ENCODE data around the gene PLA2G4E. TPM values are rescaled to one million over a fixed set of nuclear protein-coding genes. Genes with fewer than 3 reads are reported as not detected.

PLA2G4E gene, protein sequence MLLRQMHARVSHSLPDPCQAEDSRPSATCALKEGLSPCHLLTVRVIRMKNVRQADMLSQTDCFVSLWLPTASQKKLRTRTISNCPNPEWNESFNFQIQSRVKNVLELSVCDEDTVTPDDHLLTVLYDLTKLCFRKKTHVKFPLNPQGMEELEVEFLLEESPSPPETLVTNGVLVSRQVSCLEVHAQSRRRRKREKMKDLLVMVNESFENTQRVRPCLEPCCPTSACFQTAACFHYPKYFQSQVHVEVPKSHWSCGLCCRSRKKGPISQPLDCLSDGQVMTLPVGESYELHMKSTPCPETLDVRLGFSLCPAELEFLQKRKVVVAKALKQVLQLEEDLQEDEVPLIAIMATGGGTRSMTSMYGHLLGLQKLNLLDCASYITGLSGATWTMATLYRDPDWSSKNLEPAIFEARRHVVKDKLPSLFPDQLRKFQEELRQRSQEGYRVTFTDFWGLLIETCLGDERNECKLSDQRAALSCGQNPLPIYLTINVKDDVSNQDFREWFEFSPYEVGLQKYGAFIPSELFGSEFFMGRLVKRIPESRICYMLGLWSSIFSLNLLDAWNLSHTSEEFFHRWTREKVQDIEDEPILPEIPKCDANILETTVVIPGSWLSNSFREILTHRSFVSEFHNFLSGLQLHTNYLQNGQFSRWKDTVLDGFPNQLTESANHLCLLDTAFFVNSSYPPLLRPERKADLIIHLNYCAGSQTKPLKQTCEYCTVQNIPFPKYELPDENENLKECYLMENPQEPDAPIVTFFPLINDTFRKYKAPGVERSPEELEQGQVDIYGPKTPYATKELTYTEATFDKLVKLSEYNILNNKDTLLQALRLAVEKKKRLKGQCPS
- total RNA-seq = 0.52 TPM

DNA sequence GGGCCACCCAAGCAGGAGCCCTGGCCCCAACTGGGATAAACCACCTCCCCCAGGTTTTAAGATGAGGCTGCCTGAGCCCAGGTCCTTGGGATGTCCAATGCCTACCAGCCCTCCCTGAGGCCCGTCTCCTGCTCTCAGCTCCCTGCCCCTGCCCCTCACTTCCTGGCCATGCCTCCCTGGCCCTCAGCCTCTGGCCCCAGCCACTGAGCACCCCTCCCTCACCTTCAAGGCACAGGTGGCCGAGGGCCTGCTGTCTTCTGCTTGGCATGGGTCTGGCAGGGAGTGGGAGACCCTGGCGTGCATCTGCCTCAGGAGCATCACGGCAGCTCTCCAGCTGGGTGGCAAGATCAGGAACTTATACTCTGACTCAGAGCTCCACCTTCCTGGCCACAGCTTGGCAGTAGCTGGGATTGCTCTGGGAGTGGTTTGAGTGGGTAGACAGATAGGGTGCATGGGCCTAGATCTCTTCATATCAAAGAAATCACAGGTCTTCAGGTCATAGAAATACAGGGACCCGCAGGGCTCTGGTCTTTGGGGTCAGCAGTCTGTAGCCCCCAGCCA, at the start of gene PLA2G4E:
Gene PLA2G4E (minus strand): TSS at position 330 of the 561 bp plus-strand sequence. CDS start 12 bp downstream, at position 318.
- H3K4me3 ChIP-seq (ENCODE audit: low read length in 3 of 3) = no peak within 1 kb of the TSS
- no peaks in the 10 kb centered on the region for H3K36me3 ChIP-seq (ENCODE audit: control insufficient read depth in 3 of 3, insufficient read depth in 3 of 3, low read length in 3 of 3)
- H3K27me3 ChIP-seq (ENCODE audit: control insufficient read depth in 3 of 3, insufficient read depth in 3 of 3, low read length in 3 of 3) = no peaks in the 10 kb centered on the region
- peak within 1 kb of the TSS in 1 of 3 donors; percentile 20 for H3K9ac ChIP-seq (ENCODE audit: low read depth in 1 of 3, low read length in 3 of 3)
- peaks cover 43 to 63% (median 47%) of the 10 kb centered on the region in 3 donors for H3K4me1 ChIP-seq (ENCODE audit: control insufficient read depth in 3 of 3, insufficient read depth in 3 of 3, low read length in 3 of 3)
- no peaks in the 10 kb centered on the region for H3K9me3 ChIP-seq (ENCODE audit: control insufficient read depth in 3 of 3, low read length in 3 of 3)
- peak within 1 kb of the TSS; percentile 92 for H3K27ac ChIP-seq (ENCODE audit: low read depth, low read length)

DNA sequence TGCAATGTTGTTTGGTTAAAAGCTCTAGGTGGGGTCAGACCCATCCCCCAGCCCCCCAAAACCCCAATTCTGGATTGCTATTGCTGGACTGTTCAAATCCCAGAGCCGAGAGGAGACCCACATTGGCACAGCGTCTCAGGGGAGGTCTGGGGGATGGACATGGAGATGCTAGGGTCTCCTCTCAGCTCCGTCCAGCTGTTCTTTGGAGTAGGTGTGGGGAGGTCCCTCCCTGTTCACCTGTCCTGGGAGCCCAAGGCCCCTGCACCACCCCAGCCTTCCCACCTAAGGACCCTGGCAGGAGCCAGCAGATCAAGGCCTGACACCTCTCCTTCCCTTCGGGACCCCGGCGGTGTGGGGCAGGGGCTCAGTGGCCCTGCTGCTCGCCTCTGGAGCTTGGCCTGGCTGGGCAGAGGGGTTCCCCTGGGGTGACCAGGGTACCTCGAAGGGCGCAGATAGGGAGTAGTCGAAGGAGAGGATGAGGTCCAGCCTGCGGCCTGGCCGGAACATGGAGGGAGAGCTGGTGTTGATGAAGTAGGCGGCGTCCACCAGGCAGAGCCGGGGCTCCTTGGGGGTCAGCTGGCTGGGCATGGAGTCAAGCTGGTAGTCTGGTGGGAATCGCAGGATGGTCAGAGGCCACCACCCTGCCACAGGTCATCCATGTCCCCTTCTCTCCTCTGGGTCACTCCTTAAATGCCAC, 49.6 kb upstream of the PLA2G4E start:
- no peak overlapping the region for H3K27ac ChIP-seq (ENCODE audit: low read depth, low read length)
- H3K9me3 ChIP-seq (ENCODE audit: control insufficient read depth in 3 of 3, low read length in 3 of 3) = no peaks in the 10 kb centered on the region
- no peak overlapping the region for H3K9ac ChIP-seq (ENCODE audit: low read depth in 1 of 3, low read length in 3 of 3)
- H3K4me3 ChIP-seq (ENCODE audit: low read length in 3 of 3) = no peak overlapping the region
- peaks cover 0 to 2% (median 0%) of the 10 kb centered on the region in 3 donors for H3K27me3 ChIP-seq (ENCODE audit: control insufficient read depth in 3 of 3, insufficient read depth in 3 of 3, low read length in 3 of 3)
- peaks cover 0 to 9% (median 6%) of the 10 kb centered on the region in 3 donors for H3K4me1 ChIP-seq (ENCODE audit: control insufficient read depth in 3 of 3, insufficient read depth in 3 of 3, low read length in 3 of 3)
- no peaks in the 10 kb centered on the region for H3K36me3 ChIP-seq (ENCODE audit: control insufficient read depth in 3 of 3, insufficient read depth in 3 of 3, low read length in 3 of 3)

DNA sequence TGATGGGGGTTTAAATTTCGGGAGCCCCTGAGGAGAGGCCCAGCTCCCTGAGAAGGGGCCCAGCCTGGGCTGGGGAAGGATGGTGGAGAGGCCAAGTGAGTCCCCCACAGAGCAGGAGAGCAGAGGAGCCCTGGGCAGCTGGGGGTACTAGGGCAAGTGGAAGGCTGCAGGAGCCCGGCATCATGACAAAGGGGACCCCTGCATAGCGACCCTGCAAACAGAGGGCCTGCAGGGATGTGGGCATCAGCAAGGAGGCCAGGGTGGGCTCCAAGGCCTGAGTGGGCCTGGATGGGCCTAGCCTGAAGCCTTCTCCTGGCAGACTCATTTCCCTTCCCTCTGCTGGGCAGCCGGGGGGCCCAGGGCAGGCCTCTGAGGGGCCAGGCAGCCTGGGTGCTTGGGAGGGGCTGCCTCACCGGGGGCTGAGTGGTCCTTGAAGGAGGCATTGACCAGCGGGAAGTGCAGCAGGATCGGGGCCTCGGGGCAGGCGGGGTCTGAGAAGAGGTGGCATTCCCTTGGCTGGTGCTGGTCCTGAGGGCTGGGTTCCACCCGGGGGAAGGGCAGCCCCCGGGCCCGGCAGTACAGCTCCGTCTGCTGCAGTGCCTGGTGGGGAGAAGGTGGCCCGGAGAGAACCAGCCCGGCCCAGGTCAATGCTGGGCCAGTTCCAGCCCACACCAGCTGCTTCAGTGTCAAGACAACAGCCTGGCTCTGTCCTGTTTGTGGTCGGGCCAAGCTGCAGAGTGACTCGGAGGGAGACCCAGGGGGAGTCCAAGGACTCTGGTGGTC, 48.8 kb upstream of the PLA2G4E start:
- no peak overlapping the region for H3K4me3 ChIP-seq (ENCODE audit: low read length in 3 of 3)
- H3K4me1 ChIP-seq (ENCODE audit: control insufficient read depth in 3 of 3, insufficient read depth in 3 of 3, low read length in 3 of 3) = peaks cover 0 to 11% (median 6%) of the 10 kb centered on the region in 3 donors
- peaks cover 0 to 2% (median 0%) of the 10 kb centered on the region in 3 donors for H3K27me3 ChIP-seq (ENCODE audit: control insufficient read depth in 3 of 3, insufficient read depth in 3 of 3, low read length in 3 of 3)
- H3K36me3 ChIP-seq (ENCODE audit: control insufficient read depth in 3 of 3, insufficient read depth in 3 of 3, low read length in 3 of 3) = no peaks in the 10 kb centered on the region
- H3K9me3 ChIP-seq (ENCODE audit: control insufficient read depth in 3 of 3, low read length in 3 of 3) = no peaks in the 10 kb centered on the region
- no peak overlapping the region for H3K9ac ChIP-seq (ENCODE audit: low read depth in 1 of 3, low read length in 3 of 3)
- H3K27ac ChIP-seq (ENCODE audit: low read depth, low read length) = no peak overlapping the region

DNA sequence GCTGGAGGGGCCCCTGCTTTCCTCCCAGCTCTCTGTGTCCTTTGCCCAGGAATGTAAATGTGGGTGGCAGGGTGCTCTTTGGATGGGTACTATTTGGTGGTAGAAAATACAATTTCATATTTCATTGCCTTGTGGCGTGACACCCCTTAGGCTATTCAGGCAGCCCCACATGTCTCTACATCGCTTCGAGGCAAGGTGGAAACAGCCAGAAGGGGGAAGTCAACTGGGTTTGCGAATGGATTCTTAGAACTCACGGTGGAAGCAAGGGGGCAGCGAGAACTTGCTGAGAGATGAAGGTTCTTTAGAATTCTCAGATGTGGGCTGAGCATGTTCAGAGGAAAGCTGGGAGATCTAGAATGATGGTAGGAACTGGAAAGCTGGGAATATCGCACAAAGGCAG, 48.2 kb upstream of the PLA2G4E start:
- Histone ChIP-seq H3K4me1 (ENCODE audit: control insufficient read depth in 3 of 3, insufficient read depth in 3 of 3, low read length in 3 of 3) (peaks cover 0 to 11% (median 6%) of the 10 kb centered on the region in 3 donors), H3K9ac (ENCODE audit: low read depth in 1 of 3, low read length in 3 of 3) (no peak overlapping the region), H3K4me3 (ENCODE audit: low read length in 3 of 3) (no peak overlapping the region), H3K36me3 (ENCODE audit: control insufficient read depth in 3 of 3, insufficient read depth in 3 of 3, low read length in 3 of 3) (no peaks in the 10 kb centered on the region), H3K27me3 (ENCODE audit: control insufficient read depth in 3 of 3, insufficient read depth in 3 of 3, low read length in 3 of 3) (peaks cover 0 to 2% (median 0%) of the 10 kb centered on the region in 3 donors), H3K27ac (ENCODE audit: low read depth, low read length) (no peak overlapping the region), H3K9me3 (ENCODE audit: control insufficient read depth in 3 of 3, low read length in 3 of 3) (no peaks in the 10 kb centered on the region)

DNA sequence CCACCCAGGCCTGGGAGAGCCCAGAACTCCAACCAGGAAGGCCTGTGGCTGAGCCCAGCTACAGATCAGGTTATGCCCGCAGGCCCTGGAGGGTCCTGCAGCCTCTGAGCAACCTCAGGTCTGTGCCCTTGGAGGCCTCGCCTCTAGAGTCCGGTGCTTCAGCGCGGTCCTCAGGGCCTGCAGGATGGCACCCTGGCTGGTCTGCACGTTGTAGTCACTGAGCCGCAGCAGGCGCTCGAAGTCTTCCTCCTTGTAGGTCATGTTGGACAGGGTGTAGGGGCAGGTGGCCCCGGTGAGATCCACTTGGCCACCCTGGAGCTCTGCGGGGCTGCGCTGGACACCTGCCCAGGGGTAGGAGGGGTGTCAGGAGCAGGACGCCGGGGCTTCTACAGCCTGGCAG, 47.8 kb upstream of the PLA2G4E start:
- no peak overlapping the region for H3K9ac ChIP-seq (ENCODE audit: low read depth in 1 of 3, low read length in 3 of 3)
- H3K27ac ChIP-seq (ENCODE audit: low read depth, low read length) = no peak overlapping the region
- H3K36me3 ChIP-seq (ENCODE audit: control insufficient read depth in 3 of 3, insufficient read depth in 3 of 3, low read length in 3 of 3) = no peaks in the 10 kb centered on the region
- H3K4me3 ChIP-seq (ENCODE audit: low read length in 3 of 3) = no peak overlapping the region
- H3K9me3 ChIP-seq (ENCODE audit: control insufficient read depth in 3 of 3, low read length in 3 of 3) = no peaks in the 10 kb centered on the region
- peaks cover 0 to 11% (median 6%) of the 10 kb centered on the region in 3 donors for H3K4me1 ChIP-seq (ENCODE audit: control insufficient read depth in 3 of 3, insufficient read depth in 3 of 3, low read length in 3 of 3)
- peaks cover 0 to 2% (median 0%) of the 10 kb centered on the region in 3 donors for H3K27me3 ChIP-seq (ENCODE audit: control insufficient read depth in 3 of 3, insufficient read depth in 3 of 3, low read length in 3 of 3)

DNA sequence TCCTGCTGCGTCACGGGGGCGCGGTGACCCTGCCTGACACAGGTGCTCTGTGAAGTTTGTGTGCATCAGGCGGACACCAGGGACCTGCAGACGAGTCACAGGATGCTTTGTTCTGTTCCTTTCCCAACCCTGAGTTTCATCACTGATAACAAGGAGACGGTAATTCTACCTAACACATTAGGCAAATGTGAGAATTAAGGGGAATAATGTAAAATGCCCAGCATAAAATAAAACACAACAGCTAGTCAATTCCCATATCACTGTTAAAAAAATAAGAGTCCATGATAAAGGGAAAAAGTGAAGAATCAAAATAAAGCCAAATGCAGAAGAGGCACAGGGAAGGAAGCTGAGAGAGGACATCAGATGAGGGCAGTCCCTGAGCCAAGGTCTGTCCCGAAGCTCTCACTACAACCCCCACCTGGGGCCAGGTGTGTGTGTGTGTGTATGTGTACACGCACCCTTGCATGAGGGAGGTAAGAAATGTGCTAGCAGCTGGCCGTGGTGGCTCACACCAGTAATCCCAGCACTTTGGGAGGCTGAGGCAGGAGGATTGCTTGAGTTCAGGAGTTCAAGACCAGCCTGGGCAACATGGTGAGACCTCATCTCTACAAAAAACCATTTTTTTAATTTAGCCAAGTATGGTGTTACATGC, 46.0 kb upstream of the PLA2G4E start:
- no peak overlapping the region for H3K4me3 ChIP-seq (ENCODE audit: low read length in 3 of 3)
- H3K9ac ChIP-seq (ENCODE audit: low read depth in 1 of 3, low read length in 3 of 3) = no peak overlapping the region
- H3K9me3 ChIP-seq (ENCODE audit: control insufficient read depth in 3 of 3, low read length in 3 of 3) = no peaks in the 10 kb centered on the region
- H3K4me1 ChIP-seq (ENCODE audit: control insufficient read depth in 3 of 3, insufficient read depth in 3 of 3, low read length in 3 of 3) = peaks cover 0 to 11% (median 6%) of the 10 kb centered on the region in 3 donors
- H3K36me3 ChIP-seq (ENCODE audit: control insufficient read depth in 3 of 3, insufficient read depth in 3 of 3, low read length in 3 of 3) = no peaks in the 10 kb centered on the region
- no peak overlapping the region for H3K27ac ChIP-seq (ENCODE audit: low read depth, low read length)
- peaks cover 0 to 2% (median 0%) of the 10 kb centered on the region in 3 donors for H3K27me3 ChIP-seq (ENCODE audit: control insufficient read depth in 3 of 3, insufficient read depth in 3 of 3, low read length in 3 of 3)

DNA sequence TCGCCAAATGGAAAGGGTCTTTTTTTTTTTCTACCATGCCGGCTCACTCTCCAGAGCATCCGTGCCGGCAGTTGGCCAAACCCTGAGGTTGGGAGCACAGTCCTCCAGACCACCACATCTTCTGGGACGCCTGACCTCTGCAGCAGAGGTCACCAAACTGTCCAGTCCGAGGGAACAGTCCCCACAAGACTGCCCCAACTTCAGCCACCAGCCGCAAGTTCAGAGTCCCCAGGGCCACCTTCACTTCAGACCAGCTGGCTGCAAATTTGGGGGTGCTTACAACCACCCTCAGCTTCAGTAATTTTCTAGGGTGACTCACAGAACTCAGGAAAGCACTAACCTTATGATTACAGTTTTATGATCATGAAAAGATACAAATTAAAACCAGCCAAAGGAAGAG, 44.6 kb upstream of the PLA2G4E start:
- H3K9ac ChIP-seq (ENCODE audit: low read depth in 1 of 3, low read length in 3 of 3) = no peak overlapping the region
- no peaks in the 10 kb centered on the region for H3K36me3 ChIP-seq (ENCODE audit: control insufficient read depth in 3 of 3, insufficient read depth in 3 of 3, low read length in 3 of 3)
- H3K4me1 ChIP-seq (ENCODE audit: control insufficient read depth in 3 of 3, insufficient read depth in 3 of 3, low read length in 3 of 3) = peaks cover 8 to 17% (median 9%) of the 10 kb centered on the region in 3 donors
- no peak overlapping the region for H3K4me3 ChIP-seq (ENCODE audit: low read length in 3 of 3)
- H3K27me3 ChIP-seq (ENCODE audit: control insufficient read depth in 3 of 3, insufficient read depth in 3 of 3, low read length in 3 of 3) = no peaks in the 10 kb centered on the region
- no peak overlapping the region for H3K27ac ChIP-seq (ENCODE audit: low read depth, low read length)
- H3K9me3 ChIP-seq (ENCODE audit: control insufficient read depth in 3 of 3, low read length in 3 of 3) = no peaks in the 10 kb centered on the region

DNA sequence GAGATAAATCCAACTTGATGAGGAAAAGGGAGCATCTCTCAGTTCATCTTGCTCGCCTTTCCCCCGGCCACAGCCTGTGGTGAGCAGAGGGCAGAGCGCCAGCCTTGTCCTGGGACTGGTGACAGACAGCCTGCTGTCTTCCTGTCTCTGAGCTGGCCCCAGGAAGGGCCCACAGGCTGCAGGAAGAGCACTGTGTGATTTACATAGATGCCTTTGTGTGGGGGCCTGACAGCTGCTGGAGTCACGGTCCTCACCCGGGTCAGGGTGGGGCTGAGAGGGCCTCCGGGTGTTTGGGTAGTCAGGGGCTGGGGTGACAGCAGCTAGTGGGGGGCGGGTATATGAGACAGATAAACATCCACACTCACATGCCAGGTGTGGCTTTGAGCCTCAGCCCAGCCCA, 44.2 kb upstream of the PLA2G4E start:
- Histone ChIP-seq H3K27me3 (ENCODE audit: control insufficient read depth in 3 of 3, insufficient read depth in 3 of 3, low read length in 3 of 3) (no peaks in the 10 kb centered on the region), H3K9ac (ENCODE audit: low read depth in 1 of 3, low read length in 3 of 3) (no peak overlapping the region), H3K4me1 (ENCODE audit: control insufficient read depth in 3 of 3, insufficient read depth in 3 of 3, low read length in 3 of 3) (peaks cover 10 to 19% (median 13%) of the 10 kb centered on the region in 3 donors), H3K4me3 (ENCODE audit: low read length in 3 of 3) (no peak overlapping the region), H3K9me3 (ENCODE audit: control insufficient read depth in 3 of 3, low read length in 3 of 3) (no peaks in the 10 kb centered on the region), H3K27ac (ENCODE audit: low read depth, low read length) (no peak overlapping the region), H3K36me3 (ENCODE audit: control insufficient read depth in 3 of 3, insufficient read depth in 3 of 3, low read length in 3 of 3) (no peaks in the 10 kb centered on the region)
